Fibroblast of skin of left biceps (primary cell): Measurements from ENCODE around the gene THRSP.

Experiments used
- DNase-seq, 2 experiments: peaks; one replicate each; pipeline ENCODE4 v3.0.0-alpha.2; 2013; ENCODE audit warnings: low read depth in 2 of 2

THRSP gene

GRCh38 chr11:78097666-78098385 is 34.2 kb downstream of the THRSP start:
- no peak for DNase-seq

- no peak for DNase-seq
Observed at GRCh38 chr11:78099666-78100065, 36.0 kb downstream of the THRSP start.

GRCh38 chr11:78100261-78100660 is 36.6 kb downstream of the THRSP start:
- DNase-seq, result no peak

GRCh38 chr11:78100676-78101472 is 37.2 kb downstream of the THRSP start:
- no peak for DNase-seq

- DNase-seq, result no peak
Observed at GRCh38 chr11:78109081-78110015, 45.7 kb downstream of the THRSP start.

GRCh38 chr11:78110351-78110750 is 46.7 kb downstream of the THRSP start:
- no peak for DNase-seq

GRCh38 chr11:78110830-78111229 is 47.2 kb downstream of the THRSP start:
- no peak for DNase-seq

- DNase-seq, result no peak
Observed at GRCh38 chr11:78111298-78111697, 47.6 kb downstream of the THRSP start.

GRCh38 chr11:78112582-78113275 is 49.1 kb downstream of the THRSP start:
- no peak for DNase-seq
